T47D (cell line): ENCODE measurements around the gene EPC1.
"Not testable (repeated sequence)": the region's sequence is repeated elsewhere in the genome, so short reads cannot be mapped to it uniquely, and the experiment has no call there.

ENCODE experiments used
- DNase-seq, 2 experiments: peaks; one replicate each; pipeline versions ENCODE4 v3.0.0 to v3.0.0-alpha.2; 2011 to 2012; ENCODE audit warnings: low read depth in 1 of 2, low spot score in 1 of 2
- JUND ChIP-seq: IDR thresholded peaks from 2 replicates; pipeline ENCODE4 v1.6.1; 2012; ENCODE audit warnings: low read depth
- in situ Hi-C: cut with HindIII; loops from 2 replicates; pipeline ENCODE4 v1.10.0; 2016; ENCODE audit warnings: low sequenced_read_pairs, low pct_unique_long_range_greater_than_20kb

The EPC1 gene, protein sequence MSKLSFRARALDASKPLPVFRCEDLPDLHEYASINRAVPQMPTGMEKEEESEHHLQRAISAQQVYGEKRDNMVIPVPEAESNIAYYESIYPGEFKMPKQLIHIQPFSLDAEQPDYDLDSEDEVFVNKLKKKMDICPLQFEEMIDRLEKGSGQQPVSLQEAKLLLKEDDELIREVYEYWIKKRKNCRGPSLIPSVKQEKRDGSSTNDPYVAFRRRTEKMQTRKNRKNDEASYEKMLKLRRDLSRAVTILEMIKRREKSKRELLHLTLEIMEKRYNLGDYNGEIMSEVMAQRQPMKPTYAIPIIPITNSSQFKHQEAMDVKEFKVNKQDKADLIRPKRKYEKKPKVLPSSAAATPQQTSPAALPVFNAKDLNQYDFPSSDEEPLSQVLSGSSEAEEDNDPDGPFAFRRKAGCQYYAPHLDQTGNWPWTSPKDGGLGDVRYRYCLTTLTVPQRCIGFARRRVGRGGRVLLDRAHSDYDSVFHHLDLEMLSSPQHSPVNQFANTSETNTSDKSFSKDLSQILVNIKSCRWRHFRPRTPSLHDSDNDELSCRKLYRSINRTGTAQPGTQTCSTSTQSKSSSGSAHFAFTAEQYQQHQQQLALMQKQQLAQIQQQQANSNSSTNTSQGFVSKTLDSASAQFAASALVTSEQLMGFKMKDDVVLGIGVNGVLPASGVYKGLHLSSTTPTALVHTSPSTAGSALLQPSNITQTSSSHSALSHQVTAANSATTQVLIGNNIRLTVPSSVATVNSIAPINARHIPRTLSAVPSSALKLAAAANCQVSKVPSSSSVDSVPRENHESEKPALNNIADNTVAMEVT

DNA sequence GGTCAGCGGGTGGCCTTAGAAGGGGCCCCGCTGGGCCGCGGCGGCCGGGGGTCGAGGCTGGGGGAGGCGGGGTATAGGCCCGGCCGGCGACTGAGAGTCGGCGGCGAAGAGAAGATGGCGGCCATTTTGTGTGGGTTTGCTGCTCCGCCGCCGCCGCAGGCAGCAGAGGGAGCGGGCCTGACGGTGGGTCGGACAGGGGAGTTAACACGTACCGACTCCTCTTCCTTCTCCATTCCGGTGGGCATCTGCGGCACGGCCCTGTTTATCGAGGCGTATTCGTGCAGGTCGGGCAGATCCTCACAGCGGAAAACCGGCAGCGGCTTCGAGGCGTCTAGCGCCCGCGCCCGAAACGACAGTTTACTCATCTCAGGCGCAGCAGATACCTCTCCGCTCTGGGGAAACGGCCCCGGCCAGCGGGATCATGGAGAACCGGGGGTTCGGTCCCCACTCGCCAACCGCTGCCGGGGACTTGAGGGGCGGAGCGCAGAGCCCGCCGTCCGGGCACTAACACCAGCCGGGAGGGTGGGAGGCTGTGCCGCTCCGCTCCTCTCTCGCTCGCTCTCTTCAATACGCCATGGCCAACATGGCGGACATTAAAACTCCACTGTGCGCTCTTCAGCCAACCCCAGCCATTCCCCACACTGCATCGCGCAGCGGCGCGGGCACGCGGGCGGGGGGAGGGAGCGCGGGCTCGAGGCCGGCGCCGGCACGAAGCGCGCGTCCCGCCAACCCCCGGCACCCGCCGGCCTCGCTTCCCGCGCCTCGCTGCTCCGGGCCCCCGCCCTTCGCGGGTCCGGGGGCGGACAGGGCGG, at the start of gene EPC1:
Gene EPC1, minus strand, starts transcription at position 608 of the 812 bp plus-strand sequence. Its CDS starts 243 bp downstream, at position 365.
- DNase-seq = peak; percentile 90
- in situ Hi-C loops = no loop called here
- TF ChIP-seq JUND = no peak

GRCh38 chr10:32393911-32394310, 47.0 kb upstream of the EPC1 start:
- no peak for DNase-seq
- TF ChIP-seq JUND = no peak
- in situ Hi-C loops = no loop called here

- in situ Hi-C loops, DNase-seq: not testable (repeated sequence)
Measured at GRCh38 chr10:32392284-32392683, 45.3 kb upstream of the EPC1 start.

DNA sequence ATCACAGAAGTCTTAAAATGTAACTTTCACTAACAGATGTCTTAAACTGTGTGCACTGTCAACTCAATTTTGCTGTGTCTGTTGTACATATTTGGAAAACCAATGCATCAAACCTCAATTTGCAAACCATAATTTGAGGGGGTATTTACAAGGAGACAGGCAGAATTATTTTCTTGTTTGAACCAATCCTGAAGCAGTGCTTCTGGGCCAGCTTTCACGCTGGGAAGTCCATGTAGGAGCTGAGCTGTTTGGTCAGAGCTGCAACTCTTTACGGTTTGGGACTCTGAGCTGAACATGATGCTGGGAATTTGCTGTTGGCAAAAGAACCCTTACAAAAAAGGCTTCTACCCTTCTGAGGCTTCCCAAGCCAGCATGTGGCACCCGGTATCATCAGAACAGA, 43.2 kb upstream of the EPC1 start:
- DNase-seq = no peak
- in situ Hi-C loops = no loop called here
- no peak for TF ChIP-seq JUND

- in situ Hi-C loops = no loop called here
- DNase-seq = no peak
- TF ChIP-seq JUND = no peak
Measured at GRCh38 chr10:32388258-32389027, 41.5 kb upstream of the EPC1 start.

DNA sequence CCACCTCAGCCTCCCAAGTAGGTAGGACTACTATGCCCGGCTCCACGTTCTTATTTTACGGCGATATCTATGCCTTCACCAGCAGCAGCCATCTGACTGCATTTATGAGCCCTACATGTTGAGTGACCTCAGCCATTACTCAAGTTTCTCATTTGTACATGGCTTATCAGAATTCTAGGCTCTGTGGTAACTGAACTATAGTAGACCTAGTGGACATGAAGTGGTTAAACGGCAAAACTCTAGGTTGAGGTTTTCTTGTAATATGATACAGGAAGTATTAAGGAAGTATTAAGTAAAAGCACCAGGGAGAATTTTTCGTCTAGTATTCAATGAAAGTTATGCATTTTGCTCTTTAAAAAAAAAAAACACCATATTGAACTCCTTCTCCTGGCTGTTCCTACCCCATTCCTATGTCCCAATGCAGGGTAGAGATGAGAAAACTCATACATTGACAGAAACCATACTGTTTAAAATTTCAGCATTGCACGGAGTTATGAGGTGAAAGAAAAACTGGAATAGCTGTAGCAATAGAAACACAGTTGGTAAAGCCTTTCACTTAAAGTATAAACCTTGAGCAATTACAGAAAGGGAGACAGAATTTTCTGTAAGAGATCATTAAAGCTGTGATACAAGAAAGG, 39.8 kb upstream of the EPC1 start:
- in situ Hi-C loops = no loop called here
- DNase-seq = no peak
- TF ChIP-seq JUND = no peak

DNA sequence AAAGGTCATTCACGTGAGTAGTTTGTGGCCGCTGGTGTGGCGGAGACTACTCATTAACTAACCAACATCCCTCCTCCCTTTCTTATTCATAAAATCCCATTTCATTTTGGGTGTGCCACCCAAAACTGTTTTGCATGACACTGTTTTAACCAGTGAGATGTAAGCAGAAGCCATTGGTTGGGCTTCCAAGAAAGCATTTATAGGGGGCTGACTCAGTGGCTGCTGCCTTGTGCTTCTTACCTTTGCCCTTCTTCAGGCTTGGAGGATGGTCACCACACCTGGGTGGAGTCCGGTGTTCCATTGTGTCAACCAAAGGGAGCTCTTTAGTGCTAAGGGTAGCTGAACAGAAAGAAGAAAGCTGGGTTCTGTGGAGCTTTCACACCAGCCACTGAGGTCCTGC, 37.2 kb upstream of the EPC1 start:
- no peak for DNase-seq
- no peak for TF ChIP-seq JUND
- in situ Hi-C loops = no loop called here

GRCh38 chr10:32381165-32381564, 34.2 kb upstream of the EPC1 start:
- DNase-seq = no peak
- in situ Hi-C loops = no loop called here

GRCh38 chr10:32379950-32380551, 33.1 kb upstream of the EPC1 start:
- in situ Hi-C loops = no loop called here
- TF ChIP-seq JUND = no peak
- no peak for DNase-seq

More at GRCh38 chr10:32381165-32381564, 34.2 kb upstream of the EPC1 start:
- no peak for TF ChIP-seq JUND

GRCh38 chr10:32379318-32379949, 32.5 kb upstream of the EPC1 start:
- peak in 1 of 2 experiments; percentile 47 for DNase-seq
- TF ChIP-seq JUND = no peak
- in situ Hi-C loops = no loop called here
